ENCODE data around the gene NEDD8.

Gene NEDD8

GRCh38 chr14:24264298-24264697 is 32.1 kb upstream of the NEDD8 start:
- in situ Hi-C loops (cut with HindIII; ENCODE audit: low sequenced_read_pairs) = no loop called here
- no peak for DNase-seq (ENCODE audit: low read depth)
- H3K4me3 ChIP-seq (ENCODE audit: low read depth, low read length) = no peak overlapping the region
- TF ChIP-seq CTCF (IDR thresholded peaks at IDR 0.05; ENCODE audit: low read depth, low read length, missing control alignments) = no peak

- DNase-seq (ENCODE audit: low read depth) = no peak
- in situ Hi-C loops (cut with HindIII; ENCODE audit: low sequenced_read_pairs) = no loop called here
Observed at GRCh38 chr14:24263848-24264247, 31.7 kb upstream of the NEDD8 start.

GRCh38 chr14:24262821-24263733 is 30.9 kb upstream of the NEDD8 start, which contains the start of gene TGM1:
Gene TGM1 (minus strand): TSS chr14:24263177. CDS start chr14:24262352, 825 bp downstream.
- in situ Hi-C loops (cut with HindIII; ENCODE audit: low sequenced_read_pairs) = no loop called here
- no peak for DNase-seq (ENCODE audit: low read depth)
- H3K4me3 ChIP-seq (ENCODE audit: low read depth, low read length) = no peak within 1 kb of the TSS
- no peak for TF ChIP-seq CTCF (IDR thresholded peaks at IDR 0.05; ENCODE audit: low read depth, low read length, missing control alignments)

More at GRCh38 chr14:24263848-24264247, 31.7 kb upstream of the NEDD8 start:
- no peak for TF ChIP-seq CTCF (IDR thresholded peaks at IDR 0.05; ENCODE audit: low read depth, low read length, missing control alignments)
- H3K4me3 ChIP-seq (ENCODE audit: low read depth, low read length) = no peak overlapping the region

- no peak for TF ChIP-seq CTCF (IDR thresholded peaks at IDR 0.05; ENCODE audit: low read depth, low read length, missing control alignments)
- no peak for DNase-seq (ENCODE audit: low read depth)
- no peak overlapping the region for H3K4me3 ChIP-seq (ENCODE audit: low read depth, low read length)
- in situ Hi-C loops (cut with HindIII; ENCODE audit: low sequenced_read_pairs) = no loop called here
Observed at GRCh38 chr14:24261969-24262327, 29.8 kb upstream of the NEDD8 start.

- in situ Hi-C loops (cut with HindIII; ENCODE audit: low sequenced_read_pairs) = no loop called here
- no peak for TF ChIP-seq CTCF (IDR thresholded peaks at IDR 0.05; ENCODE audit: low read depth, low read length, missing control alignments)
- no peak for DNase-seq (ENCODE audit: low read depth)
- no peak overlapping the region for H3K4me3 ChIP-seq (ENCODE audit: low read depth, low read length)
Observed at GRCh38 chr14:24261256-24261968, 29.2 kb upstream of the NEDD8 start.

- H3K4me3 ChIP-seq (ENCODE audit: low read depth, low read length) = no peak overlapping the region
- DNase-seq (ENCODE audit: low read depth) = no peak
- no peak for TF ChIP-seq CTCF (IDR thresholded peaks at IDR 0.05; ENCODE audit: low read depth, low read length, missing control alignments)
- in situ Hi-C loops (cut with HindIII; ENCODE audit: low sequenced_read_pairs) = no loop called here
Observed at GRCh38 chr14:24260780-24261157, 28.6 kb upstream of the NEDD8 start.

Data from astrocyte of the cerebellum (primary cell).